ENCODE measurements around the gene EMILIN3. TPM values are rescaled to one million over a fixed set of nuclear protein-coding genes. Genes with fewer than 3 reads are reported as not detected.

EMILIN3 gene
- polyA plus RNA-seq, 2 of the 4 experiments (the other 2 are of a cell fraction), result 0.06 to 0.58 TPM

GRCh38 chr20:41405436-41405835 is 38.8 kb upstream of the EMILIN3 start:
- TF ChIP-seq NPAS2 (CRISPR knock-in tag; IDR thresholded peaks at IDR 0.05; ENCODE audit: borderline replicate concordance) (no peak), CEBPB (IDR thresholded peaks at IDR 0.05) (no peak), ZSCAN20 (CRISPR knock-in tag; IDR thresholded peaks at IDR 0.05) (no peak), FOSL2 (IDR thresholded peaks at IDR 0.05) (no peak), FOSL2 (CRISPR knock-in tag; IDR thresholded peaks at IDR 0.05) (no peak), FOSB (CRISPR knock-in tag; IDR thresholded peaks at IDR 0.05) (no peak), ZFP36 (IDR thresholded peaks at IDR 0.05; ENCODE audit: borderline replicate concordance, partially characterized antibody) (no peak), GATA3 (IDR thresholded peaks at IDR 0.05; ENCODE audit: borderline replicate concordance) (no peak), HOXB13 (CRISPR knock-in tag; IDR thresholded peaks at IDR 0.05; ENCODE audit: low read depth) (no peak), BHLHE40 (IDR thresholded peaks at IDR 0.05; ENCODE audit: low read depth, low read length) (no peak), EHMT2 (IDR thresholded peaks at IDR 0.05; ENCODE audit: low read depth) (no peak), MYC (IDR thresholded peaks at IDR 0.05; ENCODE audit: borderline replicate concordance, low read length) (no peak), FOXS1 (CRISPR knock-in tag; IDR thresholded peaks at IDR 0.05) (no peak)
- TF ChIP-seq, protein P1, sequence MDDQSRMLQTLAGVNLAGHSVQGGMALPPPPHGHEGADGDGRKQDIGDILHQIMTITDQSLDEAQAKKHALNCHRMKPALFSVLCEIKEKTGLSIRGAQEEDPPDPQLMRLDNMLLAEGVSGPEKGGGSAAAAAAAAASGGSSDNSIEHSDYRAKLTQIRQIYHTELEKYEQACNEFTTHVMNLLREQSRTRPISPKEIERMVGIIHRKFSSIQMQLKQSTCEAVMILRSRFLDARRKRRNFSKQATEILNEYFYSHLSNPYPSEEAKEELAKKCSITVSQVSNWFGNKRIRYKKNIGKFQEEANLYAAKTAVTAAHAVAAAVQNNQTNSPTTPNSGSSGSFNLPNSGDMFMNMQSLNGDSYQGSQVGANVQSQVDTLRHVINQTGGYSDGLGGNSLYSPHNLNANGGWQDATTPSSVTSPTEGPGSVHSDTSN (IDR thresholded peaks at IDR 0.05), result no peak

GRCh38 chr20:41403604-41404003 is 37.0 kb upstream of the EMILIN3 start:
- H3K4me3 ChIP-seq, result no peak overlapping the region
- H3K4me1 ChIP-seq, result no peaks in the 10 kb centered on the region
- H3K9me3 ChIP-seq, result no peaks in the 10 kb centered on the region
- no peak for DNase-seq (ENCODE audit: low read depth in 1 of 2, low spot score in 1 of 2)
- H3K4me2 ChIP-seq, result no peak overlapping the region
- ChIA-PET POLR2A (no interaction called here), CTCF (interaction anchor here (0.6 to 1.6 kb wide), 5 partner anchors 14 to 320 kb away, joined by 3 to 6 read pairs (median 3); no protein-coding TSS in a partner anchor)
- no peak for ATAC-seq
- WGBS (ENCODE audit: missing lambda C conversion rate), result 90% methylated on average over 12 of the region's 12 CpGs
- H3K27ac ChIP-seq, result no peak overlapping the region
- TF ChIP-seq CHD2 (IDR thresholded peaks at IDR 0.05; ENCODE audit: low read length, partially characterized antibody) (no peak), HOXA7 (CRISPR knock-in tag; IDR thresholded peaks at IDR 0.05) (no peak), POLR2A (IDR thresholded peaks at IDR 0.05; ENCODE audit: low read length) (no peak), HOXB13 (CRISPR knock-in tag; IDR thresholded peaks at IDR 0.05; ENCODE audit: low read depth) (no peak), FOSB (CRISPR knock-in tag; IDR thresholded peaks at IDR 0.05) (no peak), PHF8 (IDR thresholded peaks at IDR 0.05; ENCODE audit: borderline replicate concordance, low read depth) (no peak), GATA3 (IDR thresholded peaks at IDR 0.05; ENCODE audit: borderline replicate concordance) (no peak), ATOH8 (CRISPR knock-in tag; IDR thresholded peaks at IDR 0.05; ENCODE audit: low read depth) (no peak), NR3C1 (IDR thresholded peaks at IDR 0.05) (no peak), ZNF302 (CRISPR knock-in tag; IDR thresholded peaks at IDR 0.05) (no peak), ZFP36 (IDR thresholded peaks at IDR 0.05; ENCODE audit: borderline replicate concordance, partially characterized antibody) (no peak), SREBF2 (IDR thresholded peaks at IDR 0.05) (no peak)
- TF ChIP-seq, protein P1 (IDR thresholded peaks at IDR 0.05), result no peak
- TF ChIP-seq, protein P2, sequence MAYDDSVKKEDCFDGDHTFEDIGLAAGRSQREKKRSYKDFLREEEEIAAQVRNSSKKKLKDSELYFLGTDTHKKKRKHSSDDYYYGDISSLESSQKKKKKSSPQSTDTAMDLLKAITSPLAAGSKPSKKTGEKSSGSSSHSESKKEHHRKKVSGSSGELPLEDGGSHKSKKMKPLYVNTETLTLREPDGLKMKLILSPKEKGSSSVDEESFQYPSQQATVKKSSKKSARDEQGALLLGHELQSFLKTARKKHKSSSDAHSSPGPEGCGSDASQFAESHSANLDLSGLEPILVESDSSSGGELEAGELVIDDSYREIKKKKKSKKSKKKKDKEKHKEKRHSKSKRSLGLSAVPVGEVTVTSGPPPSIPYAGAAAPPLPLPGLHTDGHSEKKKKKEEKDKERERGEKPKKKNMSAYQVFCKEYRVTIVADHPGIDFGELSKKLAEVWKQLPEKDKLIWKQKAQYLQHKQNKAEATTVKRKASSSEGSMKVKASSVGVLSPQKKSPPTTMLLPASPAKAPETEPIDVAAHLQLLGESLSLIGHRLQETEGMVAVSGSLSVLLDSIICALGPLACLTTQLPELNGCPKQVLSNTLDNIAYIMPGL (CRISPR knock-in tag; IDR thresholded peaks at IDR 0.05; ENCODE audit: borderline replicate concordance), result no peak
- no peak for FAIRE-seq

More at GRCh38 chr20:41405436-41405835, 38.8 kb upstream of the EMILIN3 start:
- Histone ChIP-seq H3K9me3 (no peaks in the 10 kb centered on the region), H3K4me3 (no peak overlapping the region), H3K27ac (no peak overlapping the region), H3K4me2 (no peak overlapping the region), H3K4me1 (no peaks in the 10 kb centered on the region)
- 94% methylated on average over 3 of the region's 3 CpGs for WGBS (ENCODE audit: missing lambda C conversion rate)
- FAIRE-seq (no peak), ATAC-seq (no peak), DNase-seq (ENCODE audit: low read depth in 1 of 2, low spot score in 1 of 2) (no peak)
- ChIA-PET CTCF (interaction anchor here (0.7 kb wide), 1 partner anchor 10 kb away, joined by 3 read pairs; no protein-coding TSS in a partner anchor), POLR2A (no interaction called here)
